ENCODE results near the gene SLC16A3.
"Not testable (repeated sequence)": the region's sequence is repeated elsewhere in the genome, so short reads cannot be mapped to it uniquely, and the experiment has no call there.

Gene SLC16A3

GRCh38 chr17:82204831-82205719, 23.8 kb upstream of the SLC16A3 start:
- no peak for DNase-seq (ENCODE audit: low read depth)

DNA sequence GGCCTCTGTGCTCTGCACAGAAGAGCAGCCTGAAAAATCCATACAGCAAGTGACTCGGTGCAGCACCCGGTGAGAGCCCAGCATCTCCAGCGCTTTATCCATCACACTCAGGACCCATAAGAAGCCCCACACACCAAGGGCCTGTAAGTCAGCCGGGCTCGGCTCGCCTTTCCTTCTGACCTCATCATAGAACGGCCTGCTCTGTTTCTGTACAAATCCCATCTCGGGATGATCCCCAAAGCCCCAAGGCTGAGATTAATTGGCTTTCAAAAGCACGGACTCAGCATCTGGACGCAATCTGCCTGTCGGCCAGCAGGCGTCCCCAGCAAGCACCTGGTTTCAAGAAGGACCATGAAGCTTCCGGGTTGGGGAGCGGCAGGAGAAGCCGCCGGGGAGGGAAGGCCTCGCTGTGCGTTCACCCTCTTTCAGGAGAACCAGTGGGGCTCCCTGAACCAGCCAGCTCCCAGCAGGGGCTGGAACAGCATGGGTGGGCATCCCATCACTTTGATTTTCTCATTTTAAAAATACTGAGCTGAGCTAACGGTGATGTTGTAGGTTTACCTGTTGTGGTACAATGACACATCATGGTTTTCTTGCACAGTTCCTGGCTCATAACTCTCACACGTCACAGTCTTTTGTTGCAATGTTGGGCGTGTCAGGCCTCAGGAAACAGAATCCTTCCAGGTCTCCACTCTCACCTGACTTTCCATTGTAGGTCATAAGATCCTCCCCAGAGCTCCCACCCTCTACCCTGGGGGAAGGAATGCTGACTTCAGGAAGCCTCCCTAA, 22.9 kb upstream of the SLC16A3 start:
- peak; percentile 47 for DNase-seq (ENCODE audit: low read depth)

DNA sequence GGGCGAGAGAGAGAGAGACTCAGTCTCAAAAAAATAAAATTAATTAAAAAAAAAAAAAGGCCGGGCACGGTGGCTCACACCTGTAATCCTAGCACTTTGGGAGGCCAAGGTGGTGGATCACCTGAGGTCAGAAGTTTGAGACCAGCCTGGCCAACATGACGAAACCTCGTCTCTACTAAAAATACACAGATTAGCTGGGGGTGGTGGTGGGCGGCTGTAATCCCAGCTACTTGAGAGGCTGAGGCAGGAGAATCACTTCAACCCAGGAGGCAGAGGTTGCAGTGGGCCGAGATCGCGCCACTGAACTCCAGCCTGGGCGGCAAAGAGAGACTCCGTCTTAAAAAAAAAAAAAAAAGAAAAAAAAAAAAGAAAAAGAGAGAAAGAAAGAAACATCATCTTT, 18.2 kb upstream of the SLC16A3 start:
- DNase-seq (ENCODE audit: low read depth), result not testable (repeated sequence)

DNA sequence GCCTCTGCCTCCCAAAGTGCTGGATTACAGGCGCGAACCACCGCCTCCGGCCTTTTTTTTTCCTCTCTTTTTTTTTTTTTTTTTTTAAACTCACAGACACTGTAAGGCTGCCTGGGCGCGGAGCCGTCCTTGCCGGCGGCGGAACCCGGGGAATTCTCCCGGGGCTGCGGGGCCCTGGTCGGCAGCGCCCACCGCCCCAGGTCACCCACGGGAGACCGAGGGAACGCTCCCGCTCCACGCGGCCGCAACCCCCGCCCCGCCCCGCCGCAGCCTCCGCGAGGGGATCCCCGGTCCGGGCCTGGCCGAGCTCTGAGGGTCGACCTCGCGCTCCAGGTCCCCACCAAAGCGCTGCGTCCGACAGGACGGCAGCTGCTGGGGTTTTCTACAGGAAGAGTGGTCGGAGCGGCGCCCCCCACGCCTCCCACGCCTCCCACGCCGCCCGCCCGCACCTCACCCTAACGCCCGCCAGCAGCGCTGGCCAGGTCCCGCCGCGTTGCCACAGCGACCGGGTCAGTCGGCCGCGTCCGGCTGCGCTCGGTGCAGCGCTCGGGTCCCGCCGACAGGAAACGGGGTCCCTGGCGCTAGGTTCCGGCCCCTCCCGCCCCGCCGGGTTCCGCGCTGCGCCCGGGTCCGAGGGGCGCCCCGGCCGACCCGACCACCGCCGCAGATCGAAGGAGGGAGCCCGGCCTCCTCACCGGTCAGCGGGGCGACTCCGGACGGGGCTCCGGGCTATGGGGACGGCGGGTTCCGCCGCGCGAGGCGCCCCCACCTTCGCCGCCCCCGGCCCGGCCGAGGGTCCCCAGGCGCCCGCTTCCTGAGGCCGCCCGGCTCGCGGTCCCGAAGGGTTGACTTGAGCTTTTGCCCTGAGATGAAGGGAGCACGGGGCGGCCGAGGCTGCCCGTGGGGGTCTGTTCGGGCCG, 16.3 kb upstream of the SLC16A3 start, which contains the start of gene CCDC57:
CCDC57 (minus strand) TSS at position 512 of the 920 bp plus-strand sequence. CDS start 10,898 bp downstream, outside the sequence.
- DNase-seq (ENCODE audit: low read depth), result no peak

DNA sequence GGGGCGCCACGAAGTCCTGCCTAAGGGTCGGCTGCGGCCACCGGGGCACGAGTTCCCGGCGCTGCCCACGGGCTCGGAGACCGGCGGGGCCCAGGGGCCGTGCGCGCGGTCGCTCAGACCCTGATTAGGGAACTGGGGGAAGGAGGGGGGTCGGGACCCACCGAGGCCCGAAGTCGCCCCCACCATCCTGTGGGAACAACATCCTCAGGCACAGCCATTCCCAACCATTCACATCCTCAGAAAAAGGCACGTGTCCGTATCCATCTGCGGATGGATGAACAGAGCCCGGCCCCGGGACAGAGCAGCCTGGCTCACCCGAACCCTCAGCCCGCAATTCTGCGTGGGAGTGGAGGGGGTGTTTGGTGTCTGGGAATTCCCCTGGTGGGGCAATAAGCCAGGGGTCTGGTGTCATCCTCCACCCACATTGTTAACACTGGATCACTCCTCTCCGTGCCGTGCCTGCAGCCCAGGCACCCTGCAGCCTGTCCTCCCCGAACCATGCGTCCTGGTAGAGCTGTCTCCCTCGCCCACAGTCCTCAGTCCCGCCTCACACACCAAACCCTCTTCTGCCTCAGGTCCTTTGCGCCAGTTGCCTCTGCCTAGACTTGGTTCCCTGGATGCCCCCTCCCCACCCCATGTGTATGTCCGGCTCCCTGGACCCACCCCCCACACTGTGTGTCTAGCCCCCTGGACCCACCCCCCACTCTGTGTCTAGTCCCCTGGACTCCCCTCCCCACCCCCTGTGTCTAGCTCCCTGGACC, 15.4 kb upstream of the SLC16A3 start:
- DNase-seq (ENCODE audit: low read depth), result peak; percentile 48

DNA sequence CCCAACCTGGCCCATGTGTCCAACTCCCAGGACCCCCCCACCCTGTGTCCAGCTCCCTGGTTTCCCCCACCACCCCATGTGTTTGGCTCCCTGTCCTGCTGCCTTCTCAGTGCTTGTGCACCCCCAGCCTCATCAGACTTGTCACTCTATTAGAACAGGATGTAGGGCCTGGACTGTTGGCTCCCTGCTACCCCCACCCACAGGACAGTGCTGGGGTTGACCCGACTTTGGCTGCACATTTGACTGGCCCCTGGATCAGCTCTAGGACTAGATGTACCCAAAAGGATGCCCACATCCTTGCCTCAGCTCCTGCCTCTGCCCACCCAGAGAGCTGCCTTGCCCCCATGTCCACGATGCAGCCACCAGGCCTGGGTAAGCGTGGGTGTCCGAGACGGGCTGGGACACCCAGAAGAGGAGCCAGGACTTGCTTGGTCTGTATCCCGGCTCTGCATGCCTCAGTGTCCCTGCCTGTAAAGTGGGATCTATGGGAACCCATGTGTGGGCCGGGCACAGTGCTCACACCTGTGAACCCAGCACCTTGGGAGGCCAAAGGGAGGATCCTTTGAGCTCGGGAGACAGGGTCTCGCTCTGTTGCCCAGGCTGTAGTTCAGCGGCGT, 14.7 kb upstream of the SLC16A3 start:
- no peak for DNase-seq (ENCODE audit: low read depth)

DNA sequence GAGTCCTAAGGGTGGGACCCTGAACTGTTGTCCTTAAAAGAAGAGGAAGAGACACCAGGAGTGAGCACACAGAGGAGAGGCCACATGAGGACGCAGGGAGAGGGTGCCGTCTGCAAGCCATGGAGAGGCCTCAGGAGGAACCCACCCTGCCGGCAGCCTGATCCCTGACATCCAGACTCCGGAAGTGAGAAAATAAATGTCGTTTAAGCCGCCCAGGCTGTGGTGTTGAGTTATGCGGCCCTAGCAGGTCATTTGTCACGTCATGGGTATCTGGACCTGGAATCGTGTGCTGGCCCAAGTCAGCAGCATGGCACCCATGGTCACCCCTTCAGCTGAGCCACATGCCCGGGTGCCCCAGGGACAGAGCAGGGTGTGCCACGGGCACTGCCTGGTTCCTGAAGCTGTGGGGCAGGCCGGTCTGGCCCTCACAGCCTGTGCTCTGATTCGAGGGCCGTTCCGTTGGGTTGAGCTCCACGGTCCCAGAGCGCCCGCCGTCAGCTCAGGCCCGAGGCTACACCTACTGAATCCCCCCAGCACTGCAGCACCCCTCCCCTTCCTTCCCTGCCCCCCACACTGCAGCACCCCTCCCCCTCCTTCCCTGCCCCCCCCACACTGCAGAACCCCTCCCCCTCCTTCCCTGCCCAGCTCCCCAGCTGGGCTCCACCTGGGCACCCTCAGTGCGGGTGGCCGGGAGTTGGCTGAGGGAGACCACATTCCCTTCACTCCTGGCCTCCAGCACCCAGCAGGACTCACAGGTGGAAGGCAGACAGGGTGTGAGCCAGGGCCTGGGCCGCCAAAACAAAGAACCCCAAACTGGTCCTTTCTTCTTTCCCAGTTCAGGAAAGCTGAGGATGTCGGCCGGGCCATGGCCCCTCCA, 13.5 kb upstream of the SLC16A3 start:
- no peak for DNase-seq (ENCODE audit: low read depth)

DNA sequence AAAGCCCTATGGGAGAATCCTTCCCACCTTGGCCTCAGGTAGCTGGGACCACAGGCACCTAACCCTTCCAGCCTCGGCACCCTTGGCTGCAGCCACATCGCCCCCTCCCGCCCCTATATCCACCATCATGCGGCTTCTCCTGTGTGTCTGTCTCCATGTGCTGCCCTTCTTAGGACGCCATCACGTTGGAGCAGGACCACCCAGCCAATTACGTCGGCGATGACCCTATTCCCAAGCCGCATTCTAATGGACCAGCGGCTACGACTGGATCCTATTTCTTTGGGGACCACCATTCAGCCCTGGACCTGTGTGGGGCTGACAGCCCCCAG, 12.9 kb upstream of the SLC16A3 start:
- DNase-seq (ENCODE audit: low read depth), result no peak

- DNase-seq (ENCODE audit: low read depth), result peak; percentile 74
Observed at GRCh38 chr17:82216301-82217119, 12.3 kb upstream of the SLC16A3 start.

DNA sequence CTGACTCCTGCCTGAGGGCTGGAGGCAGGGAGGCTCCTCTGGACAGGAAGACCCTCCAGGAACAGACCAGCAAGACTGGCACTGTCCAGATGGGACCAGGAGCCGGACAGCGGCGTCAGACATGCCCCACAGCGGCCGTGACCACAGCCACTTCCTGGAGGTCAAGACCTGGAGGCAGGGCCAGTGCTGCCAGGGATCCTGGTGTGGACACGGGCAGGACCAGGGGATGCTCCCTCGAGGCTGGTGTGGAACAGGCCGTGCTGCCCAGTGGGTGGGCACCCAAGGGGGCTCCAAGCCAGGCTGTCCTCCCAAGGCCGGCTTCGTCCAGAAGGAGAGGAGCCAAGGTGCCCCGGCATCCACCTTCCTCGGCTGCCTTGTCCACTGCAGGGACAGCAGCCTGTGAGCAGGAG, 11.7 kb upstream of the SLC16A3 start:
- DNase-seq (ENCODE audit: low read depth), result no peak

- peak; percentile 68 for DNase-seq (ENCODE audit: low read depth)
Observed at GRCh38 chr17:82217530-82218204, 11.2 kb upstream of the SLC16A3 start.

DNA sequence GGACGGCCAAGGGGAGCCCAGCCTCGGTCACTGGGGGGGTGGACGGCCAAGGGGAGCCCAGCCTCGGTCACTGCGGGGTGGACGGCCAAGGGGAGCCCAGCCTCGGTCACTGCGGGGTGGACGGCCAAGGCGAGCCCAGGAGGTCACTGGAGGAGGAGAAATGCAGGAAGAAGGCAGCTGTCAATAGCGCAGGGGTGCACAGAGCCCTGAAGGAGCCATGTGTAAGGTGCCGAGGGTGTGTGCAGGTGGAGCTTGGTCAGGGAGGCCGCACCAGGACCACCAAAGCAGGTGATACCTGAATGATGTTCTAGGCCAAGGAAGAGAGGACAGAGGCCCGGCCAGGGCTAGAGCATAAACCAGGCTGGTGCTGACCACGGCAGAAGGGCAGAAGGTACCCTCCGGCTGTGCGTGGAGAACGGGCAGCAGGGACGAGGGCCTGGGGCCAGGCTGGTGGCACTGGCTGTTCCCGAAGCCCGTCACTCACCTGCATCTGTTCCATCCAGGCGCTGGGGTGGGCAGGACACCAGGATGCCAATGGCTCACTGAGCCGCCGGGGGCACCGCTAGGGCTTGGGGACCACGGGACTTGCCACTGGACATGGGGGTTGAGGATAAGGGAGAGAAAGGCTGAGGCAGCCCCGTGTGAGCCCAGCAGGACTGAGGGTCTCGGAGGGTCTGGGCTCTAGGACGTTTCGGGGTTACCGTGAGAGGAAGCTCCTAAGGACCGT, 10.3 kb upstream of the SLC16A3 start:
- no peak for DNase-seq (ENCODE audit: low read depth)

DNA sequence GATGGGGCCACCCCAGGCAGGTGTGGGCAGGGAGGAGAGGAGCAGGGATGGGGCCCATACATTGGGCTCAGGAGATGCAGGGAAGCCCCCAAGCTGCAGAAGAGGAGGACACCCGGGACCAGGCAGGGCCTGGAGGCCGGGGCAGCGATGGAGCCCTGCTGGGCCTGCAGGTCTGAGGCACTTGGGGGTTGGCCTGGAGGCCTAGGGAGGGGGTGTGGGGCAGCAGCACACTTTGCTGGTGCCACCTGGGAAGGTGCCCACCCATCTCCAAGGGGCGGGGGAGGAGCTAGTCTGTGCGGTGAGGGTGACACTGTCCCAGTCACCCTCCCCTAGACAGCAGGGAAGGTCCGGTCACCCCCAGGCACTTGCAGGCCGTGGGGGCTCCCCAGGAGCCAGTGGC, 9.8 kb upstream of the SLC16A3 start:
- DNase-seq (ENCODE audit: low read depth), result no peak

GRCh38 chr17:82219753-82220709, 8.8 kb upstream of the SLC16A3 start:
- no peak for DNase-seq (ENCODE audit: low read depth)

- no peak for DNase-seq (ENCODE audit: low read depth)
Observed at GRCh38 chr17:82221341-82221902, 7.4 kb upstream of the SLC16A3 start.

DNA sequence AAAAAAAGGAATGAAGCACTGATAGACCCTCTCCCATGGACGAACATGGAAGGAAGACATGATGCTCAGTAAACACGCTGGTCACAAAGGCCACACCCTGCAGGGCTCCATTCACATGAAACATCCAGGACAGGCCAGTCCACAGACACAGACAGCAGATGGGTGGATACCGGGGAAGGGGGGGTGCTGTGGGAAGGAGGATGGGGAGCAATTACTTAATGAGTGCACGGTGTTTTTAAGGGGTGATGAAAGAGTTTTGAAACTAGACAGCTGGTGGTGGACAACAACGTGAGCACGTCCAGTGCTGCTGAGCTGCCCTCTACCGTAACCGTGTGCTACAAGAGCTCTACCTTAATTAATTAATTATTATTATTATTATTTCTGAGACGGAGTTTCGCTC, 6.0 kb upstream of the SLC16A3 start:
- no peak for DNase-seq (ENCODE audit: low read depth)
